ENCODE results near the gene REM2.

The REM2 gene

GRCh38 chr14:22919601-22919921, 36.5 kb downstream of the REM2 start:
- Histone ChIP-seq H3K79me1 (ENCODE audit: low read length) (peaks cover 9% of the 10 kb centered on the region), H3K4me1 (ENCODE audit: control insufficient read depth in 1 of 2, insufficient read depth in 2 of 2, low read length in 2 of 2) (peaks cover 7 to 13% of the 10 kb centered on the region in 2 experiments), H2AK5ac (ENCODE audit: low read length) (peak overlapping the region; percentile 13), H2BK5ac (ENCODE audit: low read depth, low read length, poor library complexity) (no peak overlapping the region), H2BK120ac (ENCODE audit: insufficient read depth, low read length, poor library complexity) (no peak overlapping the region), H3K4me3 (ENCODE audit: low read depth, low read length) (peak overlapping the region; percentile 25), H3K27me3 (ENCODE audit: insufficient read depth, low read length) (no peaks in the 10 kb centered on the region), H3K14ac (ENCODE audit: low read length) (no peak overlapping the region), H4K12ac (ENCODE audit: low read depth, low read length) (no peak overlapping the region), H3K4me2 (ENCODE audit: low read length) (peak overlapping the region; percentile 68), H3K18ac (ENCODE audit: low read length) (no peak overlapping the region), H2BK12ac (ENCODE audit: low read length) (no peak overlapping the region), H3K36me3 (ENCODE audit: control insufficient read depth in 1 of 2, insufficient read depth in 2 of 2, low read length in 2 of 2) (peaks cover 21 to 35% of the 10 kb centered on the region in 2 experiments), H3K4ac (ENCODE audit: low read depth, low read length) (no peak overlapping the region), H3K9ac (ENCODE audit: low read length) (no peak overlapping the region), H3K79me2 (ENCODE audit: control insufficient read depth, insufficient read depth, low read length, poor library complexity) (peaks cover 4% of the 10 kb centered on the region), H3K27ac (ENCODE audit: low read depth, low read length) (no peak overlapping the region), H3K23ac (ENCODE audit: low read length) (no peak overlapping the region), H2AFZ (ENCODE audit: insufficient read depth, low read length, poor library complexity) (peak overlapping the region; percentile 6), H4K91ac (ENCODE audit: low read depth, low read length) (no peak overlapping the region), H3K9me3 (ENCODE audit: insufficient read depth, low read depth, low read length) (no peaks in the 10 kb centered on the region), H4K8ac (ENCODE audit: low read depth, low read length) (peak overlapping the region; percentile 40)
- DNase-seq, result no peak
- WGBS (ENCODE audit: extremely low coverage, insufficient coverage, insufficient read length), result no CpG with 5 or more reads among the region's 10 CpGs

- Histone ChIP-seq H4K12ac (ENCODE audit: low read depth, low read length) (no peak overlapping the region), H3K4me3 (ENCODE audit: low read depth, low read length) (no peak overlapping the region), H3K4ac (ENCODE audit: low read depth, low read length) (no peak overlapping the region), H3K23ac (ENCODE audit: low read length) (no peak overlapping the region), H2AFZ (ENCODE audit: insufficient read depth, low read length, poor library complexity) (no peak overlapping the region), H2BK12ac (ENCODE audit: low read length) (no peak overlapping the region), H4K8ac (ENCODE audit: low read depth, low read length) (no peak overlapping the region), H2BK5ac (ENCODE audit: low read depth, low read length, poor library complexity) (no peak overlapping the region), H4K91ac (ENCODE audit: low read depth, low read length) (no peak overlapping the region), H2BK120ac (ENCODE audit: insufficient read depth, low read length, poor library complexity) (no peak overlapping the region), H3K36me3 (ENCODE audit: control insufficient read depth in 1 of 2, insufficient read depth in 2 of 2, low read length in 2 of 2) (peaks cover 25 to 40% of the 10 kb centered on the region in 2 experiments), H3K9me3 (ENCODE audit: insufficient read depth, low read depth, low read length) (no peaks in the 10 kb centered on the region), H2AK5ac (ENCODE audit: low read length) (no peak overlapping the region), H3K4me1 (ENCODE audit: control insufficient read depth in 1 of 2, insufficient read depth in 2 of 2, low read length in 2 of 2) (peaks cover 7 to 13% of the 10 kb centered on the region in 2 experiments), H3K9ac (ENCODE audit: low read length) (no peak overlapping the region), H3K14ac (ENCODE audit: low read length) (no peak overlapping the region), H3K18ac (ENCODE audit: low read length) (no peak overlapping the region), H3K27me3 (ENCODE audit: insufficient read depth, low read length) (no peaks in the 10 kb centered on the region), H3K79me1 (ENCODE audit: low read length) (peaks cover 9% of the 10 kb centered on the region), H3K4me2 (ENCODE audit: low read length) (no peak overlapping the region), H3K79me2 (ENCODE audit: control insufficient read depth, insufficient read depth, low read length, poor library complexity) (peaks cover 4% of the 10 kb centered on the region), H3K27ac (ENCODE audit: low read depth, low read length) (no peak overlapping the region)
- WGBS (ENCODE audit: extremely low coverage, insufficient coverage, insufficient read length), result no CpG with 5 or more reads among the region's 6 CpGs
- DNase-seq, result peak in 1 of 2 donors; percentile 49
Measured at GRCh38 chr14:22920697-22921096, 37.7 kb downstream of the REM2 start.

- no peak overlapping the region for H3K18ac ChIP-seq (ENCODE audit: low read length)
- H3K79me2 ChIP-seq (ENCODE audit: control insufficient read depth, insufficient read depth, low read length, poor library complexity), result peaks cover 4% of the 10 kb centered on the region
- no peak overlapping the region for H4K12ac ChIP-seq (ENCODE audit: low read depth, low read length)
- H4K91ac ChIP-seq (ENCODE audit: low read depth, low read length), result no peak overlapping the region
- no peak for DNase-seq
- peaks cover 9% of the 10 kb centered on the region for H3K79me1 ChIP-seq (ENCODE audit: low read length)
- H4K8ac ChIP-seq (ENCODE audit: low read depth, low read length), result no peak overlapping the region
- H3K27me3 ChIP-seq (ENCODE audit: insufficient read depth, low read length), result no peaks in the 10 kb centered on the region
- H2AK5ac ChIP-seq (ENCODE audit: low read length), result no peak overlapping the region
- H2BK12ac ChIP-seq (ENCODE audit: low read length), result no peak overlapping the region
- no peak overlapping the region for H2AFZ ChIP-seq (ENCODE audit: insufficient read depth, low read length, poor library complexity)
- no peak overlapping the region for H3K23ac ChIP-seq (ENCODE audit: low read length)
- no peak overlapping the region for H3K4ac ChIP-seq (ENCODE audit: low read depth, low read length)
- peaks cover 7 to 13% of the 10 kb centered on the region in 2 experiments for H3K4me1 ChIP-seq (ENCODE audit: control insufficient read depth in 1 of 2, insufficient read depth in 2 of 2, low read length in 2 of 2)
- no peak overlapping the region for H3K14ac ChIP-seq (ENCODE audit: low read length)
- H3K4me3 ChIP-seq (ENCODE audit: low read depth, low read length), result no peak overlapping the region
- peaks cover 22 to 45% of the 10 kb centered on the region in 2 experiments for H3K36me3 ChIP-seq (ENCODE audit: control insufficient read depth in 1 of 2, insufficient read depth in 2 of 2, low read length in 2 of 2)
- H2BK5ac ChIP-seq (ENCODE audit: low read depth, low read length, poor library complexity), result no peak overlapping the region
- H3K27ac ChIP-seq (ENCODE audit: low read depth, low read length), result no peak overlapping the region
- no CpG with 5 or more reads among the region's 2 CpGs for WGBS (ENCODE audit: extremely low coverage, insufficient coverage, insufficient read length)
- no peaks in the 10 kb centered on the region for H3K9me3 ChIP-seq (ENCODE audit: insufficient read depth, low read depth, low read length)
- H3K4me2 ChIP-seq (ENCODE audit: low read length), result no peak overlapping the region
- no peak overlapping the region for H3K9ac ChIP-seq (ENCODE audit: low read length)
- H2BK120ac ChIP-seq (ENCODE audit: insufficient read depth, low read length, poor library complexity), result no peak overlapping the region
Measured at GRCh38 chr14:22922294-22922693, 39.3 kb downstream of the REM2 start.

GRCh38 chr14:22923746-22924145, 40.7 kb downstream of the REM2 start:
- Histone ChIP-seq H3K14ac (ENCODE audit: low read length) (no peak overlapping the region), H3K4me3 (ENCODE audit: low read depth, low read length) (no peak overlapping the region), H4K12ac (ENCODE audit: low read depth, low read length) (no peak overlapping the region), H2BK5ac (ENCODE audit: low read depth, low read length, poor library complexity) (no peak overlapping the region), H3K4me2 (ENCODE audit: low read length) (no peak overlapping the region), H3K4me1 (ENCODE audit: control insufficient read depth in 1 of 2, insufficient read depth in 2 of 2, low read length in 2 of 2) (peaks cover 6 to 13% of the 10 kb centered on the region in 2 experiments), H3K79me2 (ENCODE audit: control insufficient read depth, insufficient read depth, low read length, poor library complexity) (peaks cover 4% of the 10 kb centered on the region), H2AFZ (ENCODE audit: insufficient read depth, low read length, poor library complexity) (no peak overlapping the region), H3K27me3 (ENCODE audit: insufficient read depth, low read length) (no peaks in the 10 kb centered on the region), H2BK12ac (ENCODE audit: low read length) (no peak overlapping the region), H2BK120ac (ENCODE audit: insufficient read depth, low read length, poor library complexity) (no peak overlapping the region), H2AK5ac (ENCODE audit: low read length) (no peak overlapping the region), H4K8ac (ENCODE audit: low read depth, low read length) (no peak overlapping the region), H3K36me3 (ENCODE audit: control insufficient read depth in 1 of 2, insufficient read depth in 2 of 2, low read length in 2 of 2) (peaks cover 23 to 46% of the 10 kb centered on the region in 2 experiments), H3K79me1 (ENCODE audit: low read length) (peaks cover 5% of the 10 kb centered on the region), H3K9me3 (ENCODE audit: insufficient read depth, low read depth, low read length) (no peaks in the 10 kb centered on the region), H4K91ac (ENCODE audit: low read depth, low read length) (no peak overlapping the region), H3K9ac (ENCODE audit: low read length) (no peak overlapping the region), H3K4ac (ENCODE audit: low read depth, low read length) (no peak overlapping the region), H3K27ac (ENCODE audit: low read depth, low read length) (no peak overlapping the region), H3K23ac (ENCODE audit: low read length) (no peak overlapping the region), H3K18ac (ENCODE audit: low read length) (no peak overlapping the region)
- no peak for DNase-seq
- WGBS (ENCODE audit: extremely low coverage, insufficient coverage, insufficient read length), result no CpG with 5 or more reads among the region's 5 CpGs
